GM23338 (cell line): Measurements from ENCODE around the gene GALNT6.

Experiments
- CTCF ChIP-seq, 2 experiments: fragments of 200-600 bp in 1 of 2; sonication (generic) in 1 of 2; conservative IDR thresholded peaks; 2 replicates each; pipeline versions ENCODE4 v1.5.1 to v1.6.1; 2016 to 2017; ENCODE audit warnings: antibody characterized with exemption in 2 of 2, low read depth in 2 of 2, mild to moderate bottlenecking in 2 of 2, moderate library complexity in 1 of 2
- EZH2 ChIP-seq: fragments of 200-600 bp; sonication (generic); IDR thresholded peaks from one replicate; pipeline ENCODE4 v1.8.0; 2017; ENCODE audit warnings: antibody characterized with exemption, mild to moderate bottlenecking, low read depth; ENCODE audit not compliant: unreplicated experiment

GRCh38 chr12:51360315-51360714 is 30.9 kb downstream of the GALNT6 start:
- TF ChIP-seq CTCF (conservative IDR thresholded peaks at IDR 0.05; ENCODE audit: low read depth in 2 of 2) (no peak), EZH2 (no peak)
